ENCODE data around the gene BSG.
"Not testable (repeated sequence)": the region's sequence is repeated elsewhere in the genome, so short reads cannot be mapped to it uniquely, and the experiment has no call there.

BSG gene

DNA sequence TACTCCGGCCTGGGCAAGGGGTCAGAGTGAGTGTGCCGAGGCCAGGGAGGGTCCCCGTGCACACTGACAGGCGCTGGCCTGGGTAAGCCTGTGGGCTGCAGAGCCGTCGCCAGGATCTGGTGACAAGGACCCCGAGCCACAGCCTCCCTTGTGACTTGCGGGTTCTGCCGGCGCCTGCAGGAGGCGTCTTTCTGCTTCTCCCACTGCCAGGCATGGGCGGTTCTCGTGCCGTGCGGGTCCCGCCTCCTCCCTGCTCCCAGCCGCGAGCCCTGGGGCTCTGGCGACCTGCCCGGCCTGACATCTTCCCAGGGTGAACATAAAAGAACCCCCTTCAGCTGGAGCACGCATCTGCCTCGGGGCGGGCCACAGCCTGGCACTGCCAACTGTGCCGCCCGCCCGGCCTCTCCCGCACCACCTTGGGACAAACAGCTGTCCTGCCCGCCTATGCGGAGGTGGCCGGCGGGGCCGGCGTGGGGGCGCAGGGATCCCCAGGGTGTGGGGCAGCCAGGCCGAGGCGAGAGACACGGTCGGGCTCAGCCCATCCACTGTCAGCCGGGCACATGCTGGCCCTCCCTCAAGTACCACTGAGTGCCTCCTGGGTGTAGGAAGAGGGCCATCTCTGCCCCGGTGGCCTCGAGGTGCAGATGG is 15.8 kb downstream of the BSG start:
- peak in 2 of 4 experiments; percentile 49 to 63 for DNase-seq (ENCODE audit: low read depth in 4 of 4, low spot score in 1 of 4)

DNA sequence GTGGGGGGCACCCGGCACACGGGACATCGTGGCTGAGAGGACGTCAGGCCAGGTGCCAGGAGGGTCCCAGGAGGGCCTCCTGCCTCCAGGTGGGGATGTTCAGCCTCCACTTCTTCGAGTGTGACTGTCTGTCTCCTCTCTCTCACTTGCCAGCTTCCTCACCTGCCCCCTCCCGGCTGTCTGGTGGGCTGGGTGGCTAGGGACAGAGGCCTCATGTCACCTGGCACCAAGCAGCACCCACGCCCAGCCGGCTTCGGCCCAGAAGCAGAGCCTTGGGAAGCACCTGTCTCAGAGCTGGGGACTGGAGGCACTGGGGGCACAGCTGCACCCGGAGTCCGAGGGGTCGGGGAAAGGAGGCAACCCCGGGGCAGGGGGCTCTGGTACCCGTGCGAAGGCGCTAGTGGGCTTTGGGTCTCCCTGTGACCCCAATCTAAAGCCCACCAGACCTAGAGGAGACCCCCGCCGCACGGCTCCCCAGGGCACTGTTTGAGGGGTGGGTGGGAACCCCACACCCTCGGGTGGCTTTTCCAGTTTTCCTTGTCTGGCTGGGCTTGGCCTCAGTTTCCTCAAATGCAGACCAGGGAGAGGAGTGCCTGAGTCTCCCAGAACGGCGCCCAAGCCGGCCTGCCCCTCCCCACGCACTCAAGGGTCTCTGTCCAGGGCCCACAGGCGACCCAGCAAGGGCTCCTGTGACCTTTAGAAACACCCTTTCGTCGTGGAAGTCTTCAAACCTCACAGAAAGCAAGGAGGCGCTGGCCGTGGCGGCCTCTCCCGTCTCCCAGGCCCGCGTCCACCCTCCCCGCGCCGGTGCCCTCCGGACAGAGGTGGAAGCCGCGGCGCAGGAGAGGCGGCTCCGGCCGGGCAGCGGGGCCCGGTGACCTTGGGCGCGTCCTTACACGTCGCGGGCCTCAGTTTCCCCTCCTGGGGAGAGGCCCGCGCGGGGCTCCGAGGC is 16.6 kb downstream of the BSG start:
- DNase-seq (ENCODE audit: low read depth in 4 of 4, low spot score in 1 of 4): no peak

DNA sequence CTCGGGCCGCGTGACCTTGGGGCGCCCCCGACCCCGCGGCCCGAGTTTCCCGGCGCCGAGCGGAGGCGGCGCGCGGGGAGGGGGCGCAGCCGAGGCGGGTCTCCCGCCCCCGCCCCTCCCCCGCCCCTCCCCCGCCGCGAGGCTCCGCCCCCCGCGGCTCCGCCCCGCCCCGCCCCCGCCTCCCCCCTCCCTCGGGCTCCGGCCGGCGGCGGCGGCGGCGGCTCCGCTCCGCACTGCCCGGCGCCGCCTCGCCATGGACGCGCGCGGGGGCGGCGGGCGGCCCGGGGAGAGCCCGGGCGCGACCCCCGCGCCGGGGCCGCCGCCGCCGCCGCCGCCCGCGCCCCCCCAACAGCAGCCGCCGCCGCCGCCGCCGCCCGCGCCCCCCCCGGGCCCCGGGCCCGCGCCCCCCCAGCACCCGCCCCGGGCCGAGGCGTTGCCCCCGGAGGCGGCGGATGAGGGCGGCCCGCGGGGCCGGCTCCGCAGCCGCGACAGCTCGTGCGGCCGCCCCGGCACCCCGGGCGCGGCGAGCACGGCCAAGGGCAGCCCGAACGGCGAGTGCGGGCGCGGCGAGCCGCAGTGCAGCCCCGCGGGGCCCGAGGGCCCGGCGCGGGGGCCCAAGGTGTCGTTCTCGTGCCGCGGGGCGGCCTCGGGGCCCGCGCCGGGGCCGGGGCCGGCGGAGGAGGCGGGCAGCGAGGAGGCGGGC is 17.4 kb downstream of the BSG start, which contains the start of gene HCN2:
Gene HCN2 (plus strand): TSS at position 189 of the 703 bp plus-strand sequence. CDS start 65 bp downstream, at position 254.
- no peak for DNase-seq (ENCODE audit: low read depth in 4 of 4, low spot score in 1 of 4)

DNA sequence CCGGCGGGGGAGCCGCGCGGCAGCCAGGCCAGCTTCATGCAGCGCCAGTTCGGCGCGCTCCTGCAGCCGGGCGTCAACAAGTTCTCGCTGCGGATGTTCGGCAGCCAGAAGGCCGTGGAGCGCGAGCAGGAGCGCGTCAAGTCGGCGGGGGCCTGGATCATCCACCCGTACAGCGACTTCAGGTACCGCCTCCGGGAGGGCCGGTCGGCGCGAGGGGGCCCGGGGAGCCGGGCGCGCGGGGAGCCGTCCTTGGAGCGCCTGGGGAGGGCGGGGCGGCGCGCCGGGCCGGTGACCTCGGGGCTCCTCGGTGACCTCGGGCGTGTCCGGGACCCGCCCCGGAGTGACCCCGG is 18.0 kb downstream of the BSG start:
- DNase-seq (ENCODE audit: low read depth in 4 of 4, low spot score in 1 of 4): no peak

DNA sequence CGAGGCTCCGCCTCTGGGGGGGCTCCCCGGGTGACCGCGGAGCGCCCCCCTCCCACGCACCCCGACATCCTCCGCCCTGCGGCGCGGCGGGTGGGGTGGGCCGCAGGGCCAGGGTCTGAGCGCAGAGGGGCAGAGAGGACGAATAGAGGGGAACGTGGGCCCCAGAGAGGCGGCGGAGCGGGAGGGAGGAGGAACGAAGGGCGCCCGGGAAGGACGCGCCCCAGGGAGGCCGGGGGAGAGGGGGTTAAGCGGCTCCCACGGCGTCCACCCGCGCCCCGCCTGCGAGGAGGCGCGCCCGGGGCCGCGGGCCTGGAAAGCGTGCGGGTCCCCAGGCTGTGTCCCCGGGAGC is 18.3 kb downstream of the BSG start:
- no peak for DNase-seq (ENCODE audit: low read depth in 4 of 4, low spot score in 1 of 4)

DNA sequence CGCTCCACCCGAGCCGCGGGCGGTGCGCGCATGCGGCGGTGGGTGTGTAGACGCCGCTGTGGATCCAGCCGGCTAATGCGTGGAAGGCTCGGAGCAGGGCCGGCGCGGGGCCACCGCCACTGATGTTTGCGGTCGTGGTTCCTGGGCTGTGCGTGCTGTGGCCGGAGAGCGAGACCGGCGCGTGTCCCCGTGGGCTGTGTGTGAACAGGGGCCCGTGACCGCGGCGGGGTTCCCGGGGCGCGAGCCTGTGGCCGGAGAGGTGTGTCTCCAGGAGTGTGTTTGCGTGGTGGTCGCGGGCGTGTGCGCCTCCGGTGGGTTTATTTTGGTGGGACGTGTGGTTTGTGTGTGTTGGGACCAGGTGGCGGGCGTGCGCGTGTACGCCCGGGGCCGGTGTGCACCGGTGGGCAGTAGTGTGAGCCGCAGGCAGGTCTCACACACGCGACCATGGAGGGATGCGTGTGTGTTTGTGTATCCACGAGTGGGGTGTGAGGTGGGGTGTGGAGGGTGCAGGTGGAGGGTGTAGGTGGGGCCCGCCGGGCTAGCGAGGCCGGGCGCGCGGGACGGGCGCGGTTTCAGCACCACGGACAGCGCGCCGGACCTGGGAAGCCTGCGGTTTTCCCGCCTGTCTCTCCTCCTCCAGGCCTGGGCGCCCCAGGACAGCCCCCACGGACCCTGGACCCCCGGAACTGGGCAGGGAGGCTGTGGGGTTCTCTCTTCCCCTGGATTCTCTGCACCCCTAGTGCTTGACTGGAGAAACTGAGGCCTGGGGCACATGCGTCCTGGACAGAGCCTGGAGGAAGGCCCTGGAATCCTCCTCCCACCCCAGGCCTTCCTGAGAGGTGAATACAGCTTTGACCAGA is 18.9 kb downstream of the BSG start:
- DNase-seq (ENCODE audit: low read depth in 4 of 4, low spot score in 1 of 4): no peak

DNA sequence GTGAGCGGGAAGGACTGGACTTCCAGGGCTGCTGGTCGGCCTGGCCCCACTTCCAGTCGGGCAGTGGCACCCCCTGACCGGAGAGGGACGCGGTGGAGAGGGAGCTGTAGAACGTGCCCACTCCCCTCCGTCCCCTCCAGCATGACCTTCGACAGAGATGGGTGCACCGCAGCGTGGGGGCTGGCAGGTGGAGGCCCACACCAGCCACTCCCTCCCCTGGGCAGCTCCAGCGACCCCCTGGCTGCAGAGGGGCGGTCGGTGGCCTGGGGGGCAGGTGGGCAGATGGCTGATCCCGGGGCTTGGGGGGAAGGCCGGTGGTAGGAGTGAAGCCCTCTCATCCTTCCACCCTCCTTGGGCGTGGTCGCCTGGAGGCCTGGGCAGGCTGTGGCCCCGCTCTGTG is 19.7 kb downstream of the BSG start:
- no peak for DNase-seq (ENCODE audit: low read depth in 4 of 4, low spot score in 1 of 4)

DNA sequence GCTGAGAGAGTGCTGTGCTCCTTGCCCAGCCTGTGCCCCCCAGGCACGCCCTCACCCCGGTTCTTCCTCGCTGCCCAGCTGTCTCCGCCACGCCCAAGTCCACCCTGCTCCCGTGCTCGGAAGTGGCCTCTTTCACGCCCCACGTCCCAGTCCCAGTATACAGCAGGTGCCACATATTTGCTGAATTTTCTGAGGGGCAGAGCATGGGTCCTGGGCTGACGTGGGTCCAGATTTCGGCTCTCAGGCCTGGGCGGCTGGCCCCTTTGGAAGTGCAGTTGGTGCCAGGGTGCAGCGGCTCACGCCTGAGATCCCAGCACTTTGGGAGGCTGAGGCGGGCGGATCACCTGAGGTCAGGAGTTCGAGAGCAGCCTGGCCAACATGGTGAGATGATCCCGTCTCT is 20.7 kb downstream of the BSG start:
- no peak for DNase-seq (ENCODE audit: low read depth in 4 of 4, low spot score in 1 of 4)

DNA sequence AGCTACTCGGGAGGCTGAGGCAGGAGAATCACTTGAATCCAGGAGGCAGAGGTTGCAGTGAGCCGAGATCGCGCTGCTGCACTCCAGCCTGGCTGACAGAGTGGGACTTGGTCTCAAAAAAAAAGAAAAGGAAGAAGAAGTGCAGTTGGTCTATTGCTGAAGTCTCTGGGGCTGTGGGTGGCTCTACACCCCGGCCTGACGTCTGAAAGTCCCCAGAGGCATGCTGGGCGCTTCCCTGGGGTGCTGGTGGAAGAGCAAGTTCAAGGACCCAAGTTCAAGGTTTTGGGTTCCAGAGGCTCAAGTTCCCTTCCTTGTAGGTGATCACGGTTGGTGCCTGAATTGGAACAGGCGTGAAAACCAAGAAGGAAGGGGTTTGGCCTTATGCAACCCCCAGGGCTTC is 21.1 kb downstream of the BSG start:
- no peak for DNase-seq (ENCODE audit: low read depth in 4 of 4, low spot score in 1 of 4)

DNA sequence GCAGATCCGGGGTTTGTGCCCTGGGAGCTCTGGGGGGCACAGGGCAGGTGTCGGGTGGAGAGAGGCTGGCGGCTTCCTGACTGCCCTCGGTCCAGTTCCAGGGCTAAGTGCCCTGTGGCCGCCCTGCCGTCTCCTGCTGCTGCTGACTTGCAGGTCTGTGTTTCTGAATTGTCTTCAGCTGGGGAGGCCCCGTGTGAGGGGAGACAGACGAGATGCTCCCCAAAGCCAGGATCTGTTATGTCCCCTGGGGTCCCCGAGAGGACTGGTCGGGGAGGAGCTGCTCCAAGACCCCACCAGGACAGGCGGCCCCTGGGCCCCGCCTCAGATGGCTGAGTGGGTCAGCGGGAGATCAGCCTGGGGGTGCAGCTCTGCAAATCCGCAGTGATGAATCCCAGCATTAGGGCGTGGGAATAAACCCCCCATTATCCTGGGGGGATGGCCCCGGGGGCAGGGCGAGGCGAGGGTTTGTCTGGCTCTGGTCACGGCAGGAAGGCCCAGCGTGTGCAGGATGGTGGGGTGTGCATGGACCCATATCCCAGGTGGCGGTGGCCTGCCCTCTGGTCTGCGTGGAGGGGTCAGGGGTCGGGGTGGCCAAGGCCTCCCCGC is 22.0 kb downstream of the BSG start:
- no peak for DNase-seq (ENCODE audit: low read depth in 4 of 4, low spot score in 1 of 4)

DNA sequence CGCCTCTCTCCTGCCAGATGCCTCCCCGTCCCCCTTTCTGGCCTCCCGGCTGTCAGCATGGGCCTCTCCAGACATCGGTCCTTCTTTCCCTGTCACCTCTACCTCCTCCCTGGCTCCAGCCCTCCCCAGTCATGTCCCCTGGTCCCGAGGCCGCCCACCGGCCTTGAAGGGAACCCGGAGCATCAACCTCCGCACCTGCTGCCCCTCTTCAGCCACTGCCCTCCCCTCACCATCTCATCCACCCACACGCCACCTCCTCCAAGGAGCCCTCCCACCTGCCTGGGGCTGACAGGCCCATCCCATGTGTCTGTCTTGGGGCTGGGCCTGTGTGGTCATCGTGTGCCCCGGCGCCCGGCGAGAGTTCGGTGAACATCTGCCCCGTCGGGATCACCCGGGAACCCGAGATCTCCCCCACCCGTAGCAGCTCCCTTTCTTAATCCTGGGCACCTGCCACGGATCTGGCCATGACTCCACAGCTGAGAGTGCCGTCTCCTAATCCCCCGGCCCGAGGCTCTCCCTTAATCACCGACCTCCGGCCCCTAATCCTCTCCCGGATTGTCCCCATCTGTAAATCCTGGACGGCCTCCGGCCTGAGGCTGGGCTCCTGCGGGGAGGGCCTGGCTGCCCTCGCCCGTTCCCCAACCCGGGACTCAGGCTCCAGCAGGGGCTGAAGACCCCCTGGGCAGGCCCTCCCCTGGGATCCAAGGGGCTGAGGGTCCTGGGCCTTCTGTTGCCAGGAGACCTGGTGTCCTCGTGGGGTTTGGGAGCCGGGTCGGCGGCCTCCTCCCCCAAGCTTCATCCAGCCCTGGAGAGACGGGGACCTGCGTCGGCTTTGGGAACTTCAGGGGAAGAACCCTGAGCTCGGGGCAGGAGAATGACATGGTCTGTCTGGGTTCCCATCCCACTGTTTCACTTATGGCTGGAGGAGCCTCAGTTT is 23.2 kb downstream of the BSG start:
- no peak for DNase-seq (ENCODE audit: low read depth in 4 of 4, low spot score in 1 of 4)

DNA sequence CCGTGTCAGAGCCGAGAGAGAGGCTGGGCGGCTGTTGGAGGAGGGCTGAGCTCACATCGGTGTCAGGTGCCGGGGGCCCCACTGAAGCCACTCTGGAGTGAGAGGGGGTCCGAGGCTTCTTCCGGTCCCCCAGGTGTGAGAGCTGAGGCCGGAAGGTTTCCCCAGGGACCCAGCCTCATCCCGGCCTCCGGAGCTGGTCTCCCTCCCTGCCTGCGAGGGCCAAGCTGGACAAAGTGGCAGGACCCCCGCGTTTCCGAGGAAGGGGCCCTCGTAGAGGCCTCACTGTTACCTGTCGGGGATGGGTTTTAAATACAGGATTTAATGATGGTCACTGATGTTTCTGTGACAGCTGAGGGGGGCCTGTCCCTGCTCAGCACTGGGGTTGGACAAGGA is 23.9 kb downstream of the BSG start:
- no peak for DNase-seq (ENCODE audit: low read depth in 4 of 4, low spot score in 1 of 4)

DNA sequence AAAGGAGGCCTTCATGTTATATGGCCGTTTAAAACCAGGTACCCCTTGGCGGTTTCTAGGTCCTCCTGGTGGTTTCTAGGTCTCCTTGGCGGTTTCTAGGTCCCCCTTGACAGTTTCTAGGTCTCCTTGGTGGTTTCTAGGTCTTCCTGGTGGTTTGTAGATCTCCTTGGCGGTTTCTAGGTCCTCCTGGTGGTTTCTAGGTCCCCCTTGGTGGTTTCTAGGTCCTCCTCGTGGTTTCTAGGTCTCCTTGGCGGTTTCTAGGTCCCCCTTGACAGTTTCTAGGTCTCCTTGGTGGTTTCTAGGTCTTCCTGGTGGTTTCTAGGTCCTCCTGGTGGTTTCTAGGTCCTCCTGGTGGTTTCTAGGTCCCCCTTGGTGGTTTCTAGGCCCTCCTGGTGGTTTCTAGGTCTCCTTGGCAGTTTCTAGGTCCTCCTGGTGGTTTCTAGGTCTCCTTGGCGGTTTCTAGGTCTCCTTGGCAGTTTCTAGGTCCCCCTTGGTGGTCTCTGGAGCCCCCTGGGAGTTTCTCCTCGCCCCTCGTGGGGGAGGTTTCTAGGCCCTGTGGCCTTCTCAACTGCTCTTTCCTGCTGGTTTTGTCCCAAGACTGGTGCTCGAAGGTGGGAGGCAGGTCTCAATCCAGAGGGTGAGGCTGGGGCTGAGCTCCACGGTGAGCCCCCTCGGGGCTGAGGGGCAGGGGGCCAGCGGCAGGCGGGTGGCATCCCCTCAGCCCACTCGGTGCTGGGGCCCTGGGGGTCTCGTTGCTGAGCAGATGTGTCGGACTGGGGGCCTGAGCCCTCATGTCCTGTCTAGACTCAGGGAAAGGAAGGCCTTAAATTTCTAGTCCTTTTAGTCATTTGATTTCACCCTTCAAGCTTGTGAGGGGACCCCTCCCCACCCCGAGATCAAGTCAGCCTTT is 25.3 kb downstream of the BSG start:
- no peak for DNase-seq (ENCODE audit: low read depth in 4 of 4, low spot score in 1 of 4)

DNA sequence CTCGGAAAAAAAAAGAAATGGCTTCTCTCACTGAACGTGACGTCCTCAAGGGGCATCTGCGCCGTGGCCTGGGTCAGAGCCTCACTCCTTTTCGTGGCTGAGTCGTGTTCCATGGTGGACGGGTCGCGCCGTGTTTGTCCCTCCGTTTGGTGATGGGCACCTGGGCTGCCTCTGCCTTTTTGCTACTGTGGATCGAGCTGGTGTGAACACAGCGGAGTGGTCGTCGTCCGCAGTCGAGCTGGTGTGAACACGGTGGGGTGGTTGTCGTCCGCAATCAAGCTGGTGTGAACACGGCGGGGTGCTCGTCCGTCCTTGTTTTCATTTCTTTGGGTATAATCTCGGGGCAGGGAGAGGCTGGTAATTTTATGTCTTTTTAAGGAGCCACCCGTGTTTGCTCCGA is 28.9 kb downstream of the BSG start:
- DNase-seq (ENCODE audit: low read depth in 4 of 4, low spot score in 1 of 4): no peak

DNA sequence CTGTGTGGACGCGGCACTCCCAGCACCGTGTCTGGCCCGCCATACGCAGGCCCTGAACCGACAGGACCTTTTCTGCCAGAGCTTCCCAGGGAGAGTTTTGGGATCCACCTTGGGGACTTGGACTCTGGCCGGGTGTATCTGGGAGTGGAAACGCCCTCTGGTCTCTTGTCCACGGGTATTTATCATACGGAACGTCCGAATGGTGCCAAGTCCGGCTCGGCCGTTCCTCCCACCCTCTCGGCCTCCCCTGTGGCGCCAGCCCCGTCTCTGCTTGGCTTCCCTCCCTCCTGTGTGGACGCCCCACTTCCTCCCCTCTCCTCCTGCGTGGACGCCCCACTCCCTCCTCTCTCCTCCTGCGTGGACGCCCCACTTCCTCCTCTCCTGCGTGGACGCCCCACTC is 29.4 kb downstream of the BSG start:
- no peak for DNase-seq (ENCODE audit: low read depth in 4 of 4, low spot score in 1 of 4)

DNA sequence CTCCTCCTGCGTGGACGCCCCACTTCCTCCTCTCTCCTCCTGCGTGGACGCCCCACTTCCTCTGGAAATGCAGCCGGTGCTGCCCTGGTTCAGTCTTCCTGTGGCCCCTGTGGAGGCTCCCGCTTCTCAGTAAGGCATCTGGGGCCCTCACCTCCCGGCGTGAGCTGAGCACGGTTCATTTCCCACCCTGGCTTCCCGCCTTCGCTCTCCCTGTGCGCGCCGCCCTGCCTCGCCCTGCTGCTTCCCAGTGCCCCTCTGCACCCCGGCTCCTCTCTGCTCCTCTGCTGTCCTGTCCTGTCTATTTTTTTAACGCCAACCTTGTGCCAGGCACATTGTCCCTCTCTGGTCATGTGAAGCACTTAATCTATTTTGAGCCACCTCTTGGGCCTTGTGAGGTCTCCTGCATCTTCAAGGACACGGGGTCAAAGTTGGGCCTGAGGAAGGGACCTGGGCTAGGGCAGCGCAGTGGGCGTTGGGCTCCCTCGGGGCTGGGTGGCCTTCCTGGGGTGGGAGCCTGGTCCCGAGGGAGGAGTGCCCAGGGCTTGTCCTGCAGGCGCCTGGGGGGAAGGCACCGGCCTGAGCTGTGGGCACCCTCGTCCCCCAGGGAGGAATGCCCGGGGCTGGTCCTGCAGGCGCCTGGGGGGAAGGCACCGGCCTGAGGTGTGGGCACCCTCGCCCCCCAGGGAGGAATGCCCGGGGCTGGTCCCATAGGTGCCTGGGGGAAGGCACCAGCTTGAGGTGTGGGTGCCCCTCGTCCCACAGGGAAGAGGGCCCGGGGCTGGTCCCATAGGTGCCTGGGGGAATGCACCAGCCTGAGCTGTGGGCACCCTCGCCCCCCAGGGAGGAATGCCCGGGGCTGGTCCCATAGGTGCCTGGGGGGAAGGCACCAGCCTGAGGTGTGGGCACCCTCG is 30.2 kb downstream of the BSG start:
- no peak for DNase-seq (ENCODE audit: low read depth in 4 of 4, low spot score in 1 of 4)

DNA sequence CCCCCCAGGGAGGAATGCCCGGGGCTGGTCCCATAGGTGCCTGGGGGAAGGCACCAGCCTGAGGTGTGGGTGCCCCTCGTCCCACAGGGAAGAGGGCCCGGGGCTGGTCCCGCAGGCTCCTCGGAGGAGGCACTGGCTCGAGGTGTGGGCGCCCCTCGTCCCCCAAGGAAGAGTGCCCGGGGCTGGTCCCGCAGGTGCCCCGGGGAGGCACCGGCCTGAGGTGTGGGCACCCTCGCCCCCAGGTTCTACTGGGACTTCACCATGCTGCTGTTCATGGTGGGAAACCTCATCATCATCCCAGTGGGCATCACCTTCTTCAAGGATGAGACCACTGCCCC is 30.9 kb downstream of the BSG start:
- not testable (repeated sequence) for DNase-seq (ENCODE audit: low read depth in 4 of 4, low spot score in 1 of 4)

DNA sequence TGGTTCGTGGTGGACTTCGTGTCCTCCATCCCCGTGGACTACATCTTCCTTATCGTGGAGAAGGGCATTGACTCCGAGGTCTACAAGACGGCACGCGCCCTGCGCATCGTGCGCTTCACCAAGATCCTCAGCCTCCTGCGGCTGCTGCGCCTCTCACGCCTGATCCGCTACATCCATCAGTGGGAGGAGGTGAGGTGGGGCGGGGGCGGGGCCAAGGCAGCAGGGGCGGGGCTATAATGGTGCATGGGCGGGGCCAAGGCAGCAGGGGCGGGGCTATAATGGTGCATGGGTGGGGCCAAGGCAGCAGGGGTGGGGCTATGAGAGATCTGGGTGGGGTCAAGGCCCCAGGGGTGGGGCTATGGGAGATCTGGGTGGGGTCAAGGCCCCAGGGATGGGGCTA is 31.4 kb downstream of the BSG start:
- DNase-seq (ENCODE audit: low read depth in 4 of 4, low spot score in 1 of 4): not testable (repeated sequence)
